Effector memory CD4-positive, alpha-beta T cell (primary cell): ENCODE measurements around the gene ZNF787.

ENCODE experiments used
- DNase-seq, 3 donors: peaks; one replicate each; pipeline ENCODE4 v3.0.0-alpha.2; 2020
- H3K27ac ChIP-seq: 2 replicates; pipeline ENCODE4 v1.7.0; 2013; ENCODE audit warnings: mild to moderate bottlenecking, low read length, moderate library complexity; ENCODE audit not compliant: insufficient read depth, poor library complexity, severe bottlenecking
- H3K27me3 ChIP-seq: replicated peaks from 2 replicates; pipeline ENCODE4 v1.7.0; 2013; ENCODE audit warnings: mild to moderate bottlenecking, low read length; ENCODE audit not compliant: insufficient read depth, control insufficient read depth, poor library complexity, severe bottlenecking
- H3K36me3 ChIP-seq: 2 replicates; pipeline ENCODE4 v1.7.0; 2013; ENCODE audit warnings: mild to moderate bottlenecking, low read length, moderate library complexity; ENCODE audit not compliant: control insufficient read depth, insufficient read depth
- H3K4me1 ChIP-seq: 2 replicates; pipeline ENCODE4 v1.7.0; 2013; ENCODE audit warnings: low read length, mild to moderate bottlenecking; ENCODE audit not compliant: control insufficient read depth, insufficient read depth, poor library complexity, severe bottlenecking
- H3K4me3 ChIP-seq: 2 replicates; pipeline ENCODE4 v1.7.0; 2013; ENCODE audit warnings: low read length, low read depth, mild to moderate bottlenecking; ENCODE audit not compliant: insufficient read depth, poor library complexity, severe bottlenecking
- H3K9me3 ChIP-seq: 2 replicates; pipeline ENCODE4 v1.7.0; 2013; ENCODE audit warnings: mild to moderate bottlenecking, low read length, moderate library complexity; ENCODE audit not compliant: control insufficient read depth
- total RNA-seq, 3 donors: gene quantifications; one replicate each; lab custom pipeline; 2026; lab: John Stamatoyannopoulos, UW

The ZNF787 gene
- total RNA-seq = 13.1 to 22.1 (median 20.7) reads per million in 3 donors

DNA sequence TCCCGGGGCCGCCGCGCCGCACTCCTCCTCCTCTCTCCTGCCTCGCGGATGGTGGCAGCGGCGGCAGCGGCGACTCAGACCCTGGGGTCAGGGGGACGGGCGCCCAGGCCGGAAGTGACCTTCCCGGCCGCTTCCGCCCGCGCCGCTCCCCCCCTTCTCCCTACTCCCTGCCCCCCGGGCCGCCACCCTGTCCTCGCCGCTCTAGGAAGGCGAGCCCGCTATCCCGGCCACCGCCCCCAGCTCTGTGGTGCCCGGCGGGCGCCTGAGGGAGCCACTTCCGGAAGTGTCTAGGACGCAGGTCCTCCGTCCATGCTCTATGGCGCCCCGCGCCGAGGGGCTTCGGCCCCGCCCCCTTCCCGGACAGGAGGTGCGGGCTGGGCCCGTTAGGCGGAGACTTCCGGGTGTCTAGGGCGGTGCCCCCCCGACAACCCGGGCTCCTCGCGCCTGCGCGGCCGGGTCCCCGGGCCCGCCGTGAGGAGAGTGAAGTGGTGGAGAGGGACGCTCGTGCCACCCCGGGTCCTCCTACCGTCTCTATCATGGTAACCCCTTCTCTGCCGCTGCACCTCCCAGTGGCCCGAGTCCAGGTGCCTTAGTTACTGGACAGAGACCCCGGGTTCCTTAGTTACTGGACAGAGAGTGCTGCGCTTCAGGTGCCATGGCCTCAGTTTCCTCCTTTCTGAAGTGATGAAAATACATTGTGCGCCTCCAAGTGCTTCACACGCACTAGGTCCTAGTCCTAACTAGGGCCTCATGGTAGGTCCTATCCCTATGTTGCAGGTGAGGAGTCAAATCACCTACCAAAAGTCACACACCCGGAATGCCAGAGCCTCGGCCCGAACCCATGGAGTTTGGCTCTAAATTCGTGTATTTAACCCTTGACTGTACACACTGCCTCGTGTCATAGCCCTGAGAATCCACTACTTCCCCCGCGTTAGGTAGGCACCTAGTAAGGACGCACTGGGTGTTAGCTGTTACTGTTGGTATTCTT, at the start of gene ZNF787:
Gene ZNF787 (minus strand): TSS at position 116 of the 988 bp plus-strand sequence. CDS start 18,078 bp downstream, outside the sequence.
- no peaks in the 10 kb centered on the region for H3K36me3 ChIP-seq
- peaks cover 23% of the 10 kb centered on the region for H3K4me1 ChIP-seq
- H3K9me3 ChIP-seq = no peaks in the 10 kb centered on the region
- peak within 1 kb of the TSS; percentile 80 for H3K4me3 ChIP-seq
- peak within 1 kb of the TSS; percentile 91 for H3K27ac ChIP-seq
- peak; percentile 92 to 94 (median 94) for DNase-seq
- H3K27me3 ChIP-seq = no peaks in the 10 kb centered on the region

DNA sequence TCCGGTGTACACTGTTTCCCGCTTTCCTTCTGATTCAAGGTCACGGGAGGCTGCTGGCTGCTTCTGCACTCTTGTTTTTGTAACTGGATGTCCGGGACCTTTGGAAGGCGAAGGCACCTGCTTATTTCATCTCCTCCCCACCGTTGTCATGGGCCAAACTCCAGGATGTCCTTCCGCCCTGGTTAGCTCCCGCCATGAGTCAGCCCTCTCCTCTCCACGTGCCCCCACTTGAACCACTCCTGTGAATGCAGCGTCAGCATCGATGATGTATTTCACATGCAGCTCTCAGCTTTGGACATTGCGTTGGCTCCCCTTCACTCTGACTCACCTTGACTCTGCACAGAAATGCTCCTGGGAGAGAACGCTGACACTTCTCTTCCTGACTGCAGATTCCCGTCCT, 49.2 kb upstream of the ZNF787 start:
- peaks cover 3% of the 10 kb centered on the region for H3K27me3 ChIP-seq
- no peaks in the 10 kb centered on the region for H3K36me3 ChIP-seq
- H3K27ac ChIP-seq = no peak overlapping the region
- H3K4me3 ChIP-seq = no peak overlapping the region
- DNase-seq = no peak
- no peaks in the 10 kb centered on the region for H3K4me1 ChIP-seq
- no peaks in the 10 kb centered on the region for H3K9me3 ChIP-seq

DNA sequence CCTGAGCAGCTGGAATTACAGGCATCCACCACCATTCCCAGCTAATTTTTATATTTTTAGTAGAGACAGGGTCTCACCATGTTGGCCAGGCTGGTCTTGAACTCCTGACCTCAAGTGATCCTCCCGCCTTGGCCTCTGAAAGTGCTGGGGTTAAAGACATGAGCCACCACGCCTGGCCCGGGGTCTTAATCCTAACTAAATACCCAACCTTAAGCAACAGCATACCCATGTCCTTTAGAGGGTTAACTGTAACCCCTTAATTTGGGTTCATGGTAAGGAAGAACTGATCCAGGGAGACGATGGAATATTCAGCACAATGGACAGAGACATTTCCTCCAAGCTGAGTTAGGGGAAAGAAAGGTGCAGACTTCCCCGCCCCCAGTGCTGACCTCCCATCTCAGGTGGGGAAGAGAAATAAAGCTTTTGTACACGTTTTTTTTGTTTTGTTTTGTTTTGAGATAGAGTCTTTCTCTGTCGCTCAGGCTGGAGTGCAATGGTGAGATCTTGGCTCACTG, 46.0 kb upstream of the ZNF787 start:
- DNase-seq = no peak
- H3K27ac ChIP-seq = no peak overlapping the region
- H3K9me3 ChIP-seq = no peaks in the 10 kb centered on the region
- H3K36me3 ChIP-seq = no peaks in the 10 kb centered on the region
- no peaks in the 10 kb centered on the region for H3K4me1 ChIP-seq
- no peak overlapping the region for H3K4me3 ChIP-seq
- H3K27me3 ChIP-seq = peaks cover 5% of the 10 kb centered on the region

DNA sequence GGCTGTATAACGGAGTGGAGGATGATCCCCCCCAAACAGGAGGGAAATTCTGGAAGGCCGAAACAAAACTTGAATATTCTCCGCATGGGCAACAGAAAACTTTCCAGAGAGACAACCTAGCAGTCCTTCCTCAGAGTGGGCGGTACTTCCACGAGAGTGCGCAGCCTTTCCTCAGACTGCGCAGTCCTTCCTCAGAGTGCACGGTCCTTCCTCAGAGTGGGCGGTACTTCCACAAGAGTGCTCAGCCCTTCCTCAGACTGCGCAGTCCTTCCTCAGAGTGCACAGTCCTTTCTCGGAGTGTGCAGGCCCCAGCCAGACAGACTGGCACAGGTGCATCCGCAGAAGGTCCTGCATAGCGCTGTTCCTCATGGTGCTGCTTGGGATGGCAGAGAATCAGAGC, 42.0 kb upstream of the ZNF787 start:
- H3K36me3 ChIP-seq = peaks cover 19% of the 10 kb centered on the region
- no peaks in the 10 kb centered on the region for H3K9me3 ChIP-seq
- H3K4me1 ChIP-seq = no peaks in the 10 kb centered on the region
- no peak overlapping the region for H3K27ac ChIP-seq
- no peak for DNase-seq
- no peak overlapping the region for H3K4me3 ChIP-seq
- peaks cover 5% of the 10 kb centered on the region for H3K27me3 ChIP-seq

DNA sequence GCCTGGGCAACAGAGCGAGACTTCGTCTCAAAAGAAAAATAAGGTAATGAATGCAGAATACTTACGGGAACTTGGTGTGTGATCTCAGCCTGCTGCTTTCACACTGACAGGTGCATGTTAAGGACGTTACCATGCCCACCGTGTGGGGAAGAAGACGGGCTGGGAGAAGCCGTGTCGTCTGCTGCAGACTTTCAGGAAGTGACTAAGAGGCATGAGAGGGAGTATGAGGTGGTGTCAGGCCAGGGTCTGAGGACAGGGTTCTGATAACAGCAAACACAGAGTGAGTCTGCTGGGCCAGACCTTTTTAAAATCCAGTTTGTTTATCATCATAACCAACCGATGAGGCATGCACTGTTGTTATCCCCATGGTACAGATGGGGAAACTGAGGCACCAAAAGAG, 41.2 kb upstream of the ZNF787 start:
- no peak overlapping the region for H3K27ac ChIP-seq
- no peaks in the 10 kb centered on the region for H3K9me3 ChIP-seq
- H3K4me1 ChIP-seq = no peaks in the 10 kb centered on the region
- peaks cover 5% of the 10 kb centered on the region for H3K27me3 ChIP-seq
- H3K4me3 ChIP-seq = no peak overlapping the region
- peaks cover 19% of the 10 kb centered on the region for H3K36me3 ChIP-seq
- no peak for DNase-seq

DNA sequence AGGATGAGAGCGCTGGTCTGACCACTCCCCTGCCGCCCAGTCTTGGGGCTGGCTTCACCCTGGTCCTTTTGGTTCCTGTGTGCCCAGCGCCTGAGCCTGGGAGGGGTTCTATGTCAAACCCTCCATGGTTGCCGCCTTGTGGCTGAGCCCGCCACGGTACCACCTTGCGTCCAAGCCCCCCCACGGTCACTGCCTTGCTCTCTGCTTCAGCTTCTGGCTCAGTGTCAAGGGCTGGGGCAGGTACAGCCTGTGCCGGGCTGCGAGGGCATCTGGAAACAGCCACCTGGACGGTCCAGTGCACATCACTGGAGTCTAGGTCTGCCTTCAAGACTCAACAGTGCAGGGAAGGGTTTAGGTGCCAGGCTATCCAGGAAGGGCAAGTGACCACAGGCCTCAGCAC, 40.4 kb upstream of the ZNF787 start:
- no peaks in the 10 kb centered on the region for H3K4me1 ChIP-seq
- H3K27me3 ChIP-seq = peaks cover 5% of the 10 kb centered on the region
- H3K9me3 ChIP-seq = no peaks in the 10 kb centered on the region
- no peak overlapping the region for H3K4me3 ChIP-seq
- no peak for DNase-seq
- H3K36me3 ChIP-seq = peaks cover 19% of the 10 kb centered on the region
- H3K27ac ChIP-seq = no peak overlapping the region

DNA sequence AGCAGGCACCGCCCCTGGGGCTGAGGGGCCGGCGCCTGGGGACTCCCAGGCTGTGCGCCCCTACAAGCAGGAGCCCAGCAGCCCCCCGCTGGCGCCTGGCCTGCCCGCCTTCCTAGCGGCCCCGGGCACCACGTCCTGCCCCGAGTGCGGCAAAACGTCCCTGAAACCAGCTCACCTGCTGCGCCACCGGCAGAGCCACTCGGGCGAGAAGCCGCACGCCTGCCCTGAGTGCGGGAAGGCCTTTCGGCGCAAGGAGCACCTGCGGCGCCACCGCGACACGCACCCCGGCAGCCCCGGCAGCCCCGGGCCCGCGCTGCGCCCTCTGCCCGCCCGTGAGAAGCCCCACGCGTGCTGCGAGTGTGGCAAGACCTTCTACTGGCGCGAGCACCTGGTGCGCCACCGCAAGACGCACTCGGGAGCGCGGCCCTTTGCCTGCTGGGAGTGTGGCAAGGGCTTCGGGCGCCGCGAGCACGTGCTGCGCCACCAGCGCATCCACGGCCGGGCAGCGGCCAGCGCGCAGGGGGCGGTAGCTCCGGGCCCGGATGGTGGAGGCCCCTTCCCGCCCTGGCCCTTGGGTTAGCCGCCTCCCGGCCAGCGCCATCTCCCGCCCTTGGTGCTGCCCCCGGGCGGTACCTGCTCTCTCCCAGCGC, 38.7 kb upstream of the ZNF787 start:
- H3K27me3 ChIP-seq = no peaks in the 10 kb centered on the region
- no peaks in the 10 kb centered on the region for H3K9me3 ChIP-seq
- H3K27ac ChIP-seq = no peak overlapping the region
- H3K4me1 ChIP-seq = no peaks in the 10 kb centered on the region
- DNase-seq = no peak
- peaks cover 34% of the 10 kb centered on the region for H3K36me3 ChIP-seq
- H3K4me3 ChIP-seq = no peak overlapping the region

DNA sequence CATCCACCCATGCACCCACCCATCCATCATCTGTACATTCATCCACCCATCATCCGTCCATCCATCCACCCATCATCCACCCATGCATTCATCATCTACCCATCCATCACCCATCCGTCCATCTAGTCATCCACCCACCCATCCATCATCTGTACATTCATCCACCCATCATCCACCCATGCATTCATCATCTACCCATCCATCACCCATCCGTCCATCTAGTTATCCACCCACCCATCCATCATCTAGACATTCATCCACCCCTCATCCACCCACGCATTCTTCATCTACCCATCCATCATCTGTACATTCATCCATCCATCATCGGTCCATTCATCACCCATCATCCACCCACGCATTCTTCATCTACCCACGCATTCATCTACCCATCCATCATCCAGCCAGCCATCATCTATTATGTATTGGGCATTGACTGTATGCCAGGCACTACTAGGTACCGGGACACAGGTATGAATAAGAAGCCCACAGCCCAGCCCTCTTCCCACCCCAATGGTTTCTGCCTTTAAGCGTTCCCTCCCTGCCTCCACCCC, 38.0 kb upstream of the ZNF787 start:
- Histone ChIP-seq H3K4me3 (no peak overlapping the region), H3K36me3 (peaks cover 37% of the 10 kb centered on the region), H3K9me3 (no peaks in the 10 kb centered on the region), H3K4me1 (no peaks in the 10 kb centered on the region), H3K27ac (no peak overlapping the region), H3K27me3 (no peaks in the 10 kb centered on the region)
- no peak for DNase-seq

DNA sequence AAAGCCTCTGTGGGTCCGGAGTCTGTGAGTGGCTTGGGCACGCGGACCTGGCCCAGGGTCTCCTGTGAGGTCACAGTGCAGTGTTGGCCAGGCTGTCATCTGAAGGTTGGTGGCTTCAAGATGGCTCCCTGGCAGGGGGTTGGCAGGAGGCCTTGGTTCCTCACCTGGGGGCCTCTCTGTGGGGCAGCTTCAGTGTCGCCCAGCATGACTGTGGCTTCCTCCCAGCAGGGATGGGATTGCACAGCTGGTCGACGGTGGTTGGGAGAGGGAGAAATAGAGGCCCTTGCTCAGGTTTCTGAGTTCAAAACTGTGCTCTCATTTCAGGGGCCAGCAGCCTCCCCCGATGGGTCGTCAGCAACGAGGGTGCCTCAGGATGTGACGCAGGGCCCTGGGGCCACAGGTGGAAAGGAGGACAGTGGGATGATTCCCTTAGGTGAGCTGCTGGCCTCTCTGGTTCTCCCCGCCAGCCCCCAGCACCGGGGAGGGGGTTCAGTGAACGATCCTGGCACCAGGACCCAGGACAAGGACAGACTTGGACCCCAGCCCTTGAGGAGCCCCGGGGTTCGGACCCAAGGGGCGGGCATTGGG, 37.2 kb upstream of the ZNF787 start:
- no peaks in the 10 kb centered on the region for H3K9me3 ChIP-seq
- H3K4me1 ChIP-seq = no peaks in the 10 kb centered on the region
- no peak for DNase-seq
- no peak overlapping the region for H3K27ac ChIP-seq
- peaks cover 37% of the 10 kb centered on the region for H3K36me3 ChIP-seq
- no peaks in the 10 kb centered on the region for H3K27me3 ChIP-seq
- no peak overlapping the region for H3K4me3 ChIP-seq
